ENCODE data around the gene PSMD12. TPM values are rescaled to one million over a fixed set of nuclear protein-coding genes. Genes with fewer than 3 reads are reported as not detected.
"Not testable (repeated sequence)": the region's sequence is repeated elsewhere in the genome, so short reads cannot be mapped to it uniquely, and the experiment has no call there.

The PSMD12 gene
- total RNA-seq, 2 experiments from 2014 or later, result 94.0 to 98.6 TPM

DNA sequence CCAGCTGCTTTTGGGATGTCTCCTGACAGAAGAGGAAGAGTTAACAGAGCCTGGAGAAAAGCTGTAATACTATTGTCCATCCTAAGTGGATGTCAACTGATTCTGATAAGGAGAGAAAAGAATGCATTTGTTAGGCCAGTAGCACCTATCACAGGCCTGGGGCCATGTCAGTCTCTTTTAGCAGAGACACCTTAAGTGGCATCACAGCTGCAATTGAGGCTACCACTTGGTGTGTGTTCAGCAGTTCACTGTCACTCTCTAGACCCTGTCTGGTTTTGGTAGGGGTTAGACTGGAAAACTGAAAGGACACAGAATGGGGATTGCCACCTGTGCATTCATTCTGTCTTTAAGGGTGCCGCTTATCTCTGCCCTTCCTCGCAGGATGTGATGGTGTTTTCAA is 42.0 kb downstream of the PSMD12 start:
- Mint-ChIP-seq H3K4me3 (no peak overlapping the region), H3K27me3 (no peaks in the 10 kb centered on the region), H3K36me3 (no peaks in the 10 kb centered on the region), H3K9me3 (no peaks in the 10 kb centered on the region), H3K4me1 (ENCODE audit: low read depth) (no peaks in the 10 kb centered on the region), H3K27ac (no peak overlapping the region)
- POLR2A ChIA-PET, result no interaction called here
- no peak for DNase-seq
- intact Hi-C loops (cut with micrococcal nuclease), result no loop called here
- CTCF ChIA-PET, result no interaction called here

DNA sequence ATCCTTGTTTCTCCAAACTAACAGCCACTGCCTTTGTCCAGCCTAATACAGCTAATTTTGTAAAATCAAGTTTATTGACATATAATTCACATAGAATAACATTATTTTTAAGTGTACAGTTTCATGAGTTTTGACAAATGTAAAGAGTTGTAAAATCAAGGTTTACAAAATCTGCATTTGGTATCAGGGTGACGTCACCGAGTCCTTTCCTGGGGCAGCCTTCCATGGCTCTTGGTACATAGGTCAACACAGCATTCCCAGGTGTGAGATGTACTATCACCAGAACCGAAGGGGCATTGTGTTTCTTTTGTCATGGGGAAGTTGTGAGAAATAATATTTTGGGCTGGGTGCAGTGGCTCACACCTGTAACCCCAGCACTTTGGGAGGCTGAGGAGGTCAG is 42.9 kb downstream of the PSMD12 start:
- ChIA-PET CTCF (no interaction called here), POLR2A (no interaction called here)
- no peak overlapping the region for H3K4me3 Mint-ChIP-seq
- H3K36me3 Mint-ChIP-seq, result no peaks in the 10 kb centered on the region
- H3K4me1 Mint-ChIP-seq (ENCODE audit: low read depth), result no peaks in the 10 kb centered on the region
- H3K27me3 Mint-ChIP-seq, result no peaks in the 10 kb centered on the region
- DNase-seq, result no peak
- intact Hi-C loops (cut with micrococcal nuclease), result no loop called here
- H3K27ac Mint-ChIP-seq, result no peak overlapping the region
- no peaks in the 10 kb centered on the region for H3K9me3 Mint-ChIP-seq

DNA sequence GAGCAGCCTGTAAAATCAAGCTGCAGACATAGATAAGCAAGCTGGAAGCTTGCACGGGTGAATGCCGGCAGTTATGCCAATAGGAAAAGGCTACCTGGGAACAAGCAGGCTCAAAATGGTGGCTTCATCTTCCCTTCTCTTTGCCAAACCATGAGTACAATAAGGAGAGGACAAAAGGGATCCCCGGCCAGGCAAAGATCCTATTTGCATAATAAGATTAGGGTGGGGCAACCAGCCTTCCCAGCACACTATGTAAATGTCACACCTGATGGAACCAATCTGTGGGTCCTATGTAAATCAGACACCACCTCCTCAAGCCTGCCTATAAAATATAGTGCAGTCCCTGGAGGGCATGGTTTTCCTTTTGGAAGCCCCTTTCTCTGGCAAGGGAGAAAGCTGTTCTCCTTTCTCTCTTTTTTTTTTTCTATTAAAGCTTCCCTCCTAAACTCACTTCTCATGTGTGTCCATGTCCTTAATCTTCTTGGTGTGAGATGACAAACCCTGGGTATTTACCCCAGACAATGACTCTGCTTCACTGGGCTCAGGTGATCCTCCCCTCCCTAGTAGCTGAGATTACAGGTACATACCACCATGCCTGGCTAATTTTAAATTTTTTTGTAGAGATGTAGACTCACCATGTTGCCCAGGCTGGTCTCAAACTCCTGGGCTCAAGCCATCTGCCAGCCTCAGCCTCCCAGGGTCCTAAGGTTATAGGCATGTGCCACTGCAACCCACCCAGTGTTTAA is 44.2 kb downstream of the PSMD12 start:
- Mint-ChIP-seq H3K4me3 (no peak overlapping the region), H3K27ac (no peak overlapping the region), H3K36me3 (no peaks in the 10 kb centered on the region), H3K9me3 (no peaks in the 10 kb centered on the region), H3K27me3 (no peaks in the 10 kb centered on the region), H3K4me1 (ENCODE audit: low read depth) (no peaks in the 10 kb centered on the region)
- intact Hi-C loops (cut with micrococcal nuclease), result no loop called here
- no peak for DNase-seq
- CTCF ChIA-PET, result no interaction called here
- POLR2A ChIA-PET, result no interaction called here

DNA sequence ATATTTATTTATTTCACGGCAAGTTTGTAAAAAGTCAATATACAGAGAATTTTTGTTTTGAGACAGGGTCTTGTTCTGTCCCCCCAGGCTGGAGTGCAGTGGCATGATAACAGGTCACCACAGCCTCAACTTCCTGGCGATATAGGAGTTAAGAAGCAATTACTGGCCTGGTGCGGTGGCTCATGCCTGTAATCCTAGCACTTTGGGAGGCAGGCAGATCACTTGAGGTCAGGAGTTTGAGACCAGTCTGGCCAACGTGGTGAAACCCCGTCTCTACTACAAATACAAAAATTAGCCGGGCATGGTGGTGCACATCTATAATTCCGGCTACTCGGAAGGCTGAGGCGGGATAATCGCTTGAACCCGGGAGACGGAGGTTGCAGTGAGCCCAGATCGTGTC is 44.9 kb downstream of the PSMD12 start:
- POLR2A ChIA-PET; H3K4me3 Mint-ChIP-seq; H3K4me1 Mint-ChIP-seq (ENCODE audit: low read depth); H3K36me3 Mint-ChIP-seq; H3K27me3 Mint-ChIP-seq; CTCF ChIA-PET; H3K9me3 Mint-ChIP-seq; H3K27ac Mint-ChIP-seq; intact Hi-C loops (cut with micrococcal nuclease); DNase-seq: not testable (repeated sequence)

DNA sequence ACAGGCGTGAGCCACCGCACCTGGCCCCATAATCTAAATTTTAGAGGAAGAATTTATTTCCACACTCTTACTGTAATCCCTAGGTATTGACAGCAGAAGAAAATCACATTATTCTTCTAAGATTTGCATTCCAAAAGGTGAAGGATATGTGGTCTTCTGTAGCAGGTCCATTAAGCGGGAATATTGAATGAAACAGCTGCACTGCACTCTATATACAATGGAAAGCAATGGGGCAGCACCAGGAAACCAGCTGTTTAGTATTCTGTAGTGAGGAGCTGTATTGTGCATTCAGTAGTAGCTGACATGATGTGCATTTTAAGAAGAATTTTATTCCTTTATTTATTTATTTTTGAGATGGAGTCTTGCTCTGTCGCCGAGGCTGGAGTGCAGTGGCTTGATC is 49.6 kb downstream of the PSMD12 start:
- H3K36me3 Mint-ChIP-seq, result no peaks in the 10 kb centered on the region

DNA sequence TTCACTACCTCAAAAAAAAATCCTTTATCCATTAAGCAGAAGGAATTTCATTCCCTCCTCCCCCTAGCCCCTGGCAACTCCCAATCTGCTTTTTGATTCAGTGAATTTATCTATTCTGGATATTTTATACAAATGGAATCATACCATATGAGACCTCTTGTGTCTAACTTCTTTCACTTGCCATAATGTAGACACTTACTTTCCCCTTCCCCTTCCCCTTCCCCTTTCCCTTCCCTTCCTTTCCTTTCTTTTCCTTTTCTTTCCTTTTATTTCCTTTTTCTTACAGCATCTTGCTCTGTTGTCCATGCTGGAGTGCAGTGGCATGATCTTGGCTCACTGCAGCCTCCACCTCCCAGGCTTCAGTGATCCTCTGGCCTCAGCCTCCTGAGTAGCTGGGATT is 50.5 kb downstream of the PSMD12 start:
- no peak overlapping the region for H3K4me3 Mint-ChIP-seq
- no peaks in the 10 kb centered on the region for H3K27me3 Mint-ChIP-seq
- DNase-seq, result no peak
- ChIA-PET POLR2A (no interaction called here), CTCF (no interaction called here)
- no peaks in the 10 kb centered on the region for H3K36me3 Mint-ChIP-seq
- intact Hi-C loops (cut with micrococcal nuclease), result no loop called here
- H3K4me1 Mint-ChIP-seq (ENCODE audit: low read depth), result no peaks in the 10 kb centered on the region
- no peaks in the 10 kb centered on the region for H3K9me3 Mint-ChIP-seq
- no peak overlapping the region for H3K27ac Mint-ChIP-seq

More for the DNA sequence above, 49.6 kb downstream of the PSMD12 start:
- Mint-ChIP-seq H3K27ac (no peak overlapping the region), H3K4me1 (ENCODE audit: low read depth) (no peaks in the 10 kb centered on the region), H3K27me3 (no peaks in the 10 kb centered on the region), H3K4me3 (no peak overlapping the region), H3K9me3 (no peaks in the 10 kb centered on the region)
- ChIA-PET POLR2A (no interaction called here), CTCF (no interaction called here)
- intact Hi-C loops (cut with micrococcal nuclease), result no loop called here
- no peak for DNase-seq

DNA sequence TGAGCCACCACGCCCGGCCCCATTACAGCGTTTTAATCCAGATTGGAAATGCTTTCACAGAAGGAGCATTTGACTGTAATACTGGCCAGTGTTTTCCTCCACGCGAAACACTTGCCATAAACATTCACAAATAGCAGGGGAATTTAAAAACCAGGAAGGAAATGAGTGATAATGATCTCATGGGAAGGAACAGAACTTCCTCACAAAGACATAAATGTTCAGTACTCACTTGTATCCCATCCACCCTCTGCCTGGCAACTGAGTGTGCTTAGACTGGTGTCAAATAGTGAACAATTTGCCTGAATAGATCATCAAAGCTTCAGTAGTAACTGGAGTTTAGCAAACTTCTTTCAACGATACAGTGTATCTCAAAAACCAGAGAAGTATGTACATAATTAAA is 54.1 kb downstream of the PSMD12 start:
- Mint-ChIP-seq H3K9me3 (no peaks in the 10 kb centered on the region), H3K4me3 (no peak overlapping the region), H3K27me3 (no peaks in the 10 kb centered on the region), H3K27ac (no peak overlapping the region), H3K36me3 (no peaks in the 10 kb centered on the region), H3K4me1 (ENCODE audit: low read depth) (no peaks in the 10 kb centered on the region)
- ChIA-PET POLR2A (no interaction called here), CTCF (no interaction called here)
- intact Hi-C loops (cut with micrococcal nuclease), result no loop called here
- no peak for DNase-seq

DNA sequence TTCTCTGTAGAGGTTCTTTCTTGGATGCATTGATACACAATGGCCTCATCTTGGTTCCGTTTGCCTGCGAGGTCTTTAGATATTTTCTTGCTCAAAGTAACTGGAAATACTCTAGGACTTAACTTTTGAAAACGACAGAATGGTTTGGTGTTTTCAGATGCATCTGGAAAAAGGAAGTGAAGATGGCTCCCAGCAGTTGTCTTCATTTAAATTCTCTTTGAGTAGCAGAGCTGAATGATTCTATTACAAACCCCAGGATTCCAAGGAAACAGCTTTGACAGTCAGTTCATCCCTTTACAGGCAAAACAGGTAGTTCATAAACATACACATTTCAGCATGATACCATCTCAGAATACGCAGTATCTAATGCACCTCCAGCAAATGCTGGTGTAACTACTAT is 54.8 kb downstream of the PSMD12 start:
- ChIA-PET POLR2A (interaction anchor here (0.5 kb wide), 1 partner anchor 402 kb away, joined by 6 read pairs; no protein-coding TSS in a partner anchor), CTCF (interaction anchor here (1.3 kb wide), 1 partner anchor 111 kb away, joined by 3 read pairs; no protein-coding TSS in a partner anchor)
- H3K4me3 Mint-ChIP-seq, result no peak overlapping the region
- no peaks in the 10 kb centered on the region for H3K27me3 Mint-ChIP-seq
- H3K4me1 Mint-ChIP-seq (ENCODE audit: low read depth), result no peaks in the 10 kb centered on the region
- no peaks in the 10 kb centered on the region for H3K9me3 Mint-ChIP-seq
- H3K27ac Mint-ChIP-seq, result no peak overlapping the region
- no peaks in the 10 kb centered on the region for H3K36me3 Mint-ChIP-seq
- DNase-seq, result no peak
- intact Hi-C loops (cut with micrococcal nuclease), result no loop called here

DNA sequence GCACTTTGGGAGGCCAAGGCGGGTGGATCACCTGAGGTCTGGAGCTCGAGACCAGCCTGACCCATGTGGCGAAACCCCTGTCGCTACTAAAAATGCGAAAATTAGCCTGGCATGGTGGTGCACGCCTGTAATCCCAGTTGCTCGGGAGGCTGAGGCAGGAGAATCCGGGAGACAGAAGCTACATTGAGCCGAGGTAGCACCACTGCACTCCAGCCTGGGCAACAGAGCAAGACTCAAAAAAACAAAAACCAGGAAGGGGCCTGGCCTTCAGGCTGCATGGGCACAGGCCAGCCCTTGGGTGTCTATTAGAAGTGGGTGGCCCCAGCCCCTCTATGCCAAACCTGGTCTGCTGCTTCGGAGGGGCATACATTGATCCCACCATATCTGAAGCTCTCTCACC is 56.0 kb downstream of the PSMD12 start:
- intact Hi-C loops (cut with micrococcal nuclease), result no loop called here
- POLR2A ChIA-PET, result no interaction called here
- no peak overlapping the region for H3K4me3 Mint-ChIP-seq
- DNase-seq, result no peak
- no peaks in the 10 kb centered on the region for H3K4me1 Mint-ChIP-seq (ENCODE audit: low read depth)
- H3K36me3 Mint-ChIP-seq, result no peaks in the 10 kb centered on the region
- H3K27ac Mint-ChIP-seq, result no peak overlapping the region
- CTCF ChIA-PET, result interaction anchor here (0.6 to 1.6 kb wide), 3 partner anchors 29 to 110 kb away, joined by 3 read pairs; no protein-coding TSS in a partner anchor
- no peaks in the 10 kb centered on the region for H3K27me3 Mint-ChIP-seq
- no peaks in the 10 kb centered on the region for H3K9me3 Mint-ChIP-seq

DNA sequence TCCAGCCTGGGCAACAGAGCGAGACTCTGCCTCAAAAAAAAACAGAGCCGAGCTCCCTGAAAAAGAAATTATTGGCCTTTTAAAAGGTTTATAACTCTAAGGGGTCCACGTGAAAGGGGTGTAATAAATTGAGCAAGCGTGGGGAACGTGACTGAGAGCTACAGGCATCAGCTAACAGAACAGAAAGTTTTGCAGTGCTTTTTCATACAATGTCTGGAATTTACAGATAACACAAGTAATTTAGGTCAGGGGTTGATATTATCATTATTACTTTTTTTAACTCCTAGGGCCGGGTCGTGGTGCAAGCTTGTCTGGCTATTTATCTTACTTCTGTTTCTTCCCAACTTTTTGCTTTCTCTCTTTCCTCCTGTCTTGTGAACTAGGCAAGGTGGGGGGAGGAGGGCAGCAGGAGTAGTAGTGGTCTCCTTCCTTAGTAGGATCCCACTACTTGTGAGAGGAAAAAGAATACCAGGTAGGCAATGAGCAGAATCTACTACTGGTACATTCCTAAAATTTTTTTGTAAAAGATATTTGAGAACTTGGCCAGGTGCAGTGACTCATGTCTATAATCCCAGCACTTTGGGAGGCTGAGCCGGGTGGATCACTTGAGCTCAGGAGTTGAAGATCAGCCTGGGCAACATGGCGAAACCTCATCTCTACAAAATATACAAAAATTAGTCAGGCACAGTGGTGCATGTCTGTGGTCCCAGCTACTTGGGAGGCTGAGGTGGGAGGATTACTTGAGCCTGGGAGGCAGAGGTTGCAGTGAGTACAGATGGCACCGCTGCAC is 60.7 kb downstream of the PSMD12 start:
- H3K27ac Mint-ChIP-seq; intact Hi-C loops (cut with micrococcal nuclease); POLR2A ChIA-PET; H3K36me3 Mint-ChIP-seq; DNase-seq; CTCF ChIA-PET; H3K4me3 Mint-ChIP-seq; H3K9me3 Mint-ChIP-seq; H3K27me3 Mint-ChIP-seq; H3K4me1 Mint-ChIP-seq (ENCODE audit: low read depth): not testable (repeated sequence)

DNA sequence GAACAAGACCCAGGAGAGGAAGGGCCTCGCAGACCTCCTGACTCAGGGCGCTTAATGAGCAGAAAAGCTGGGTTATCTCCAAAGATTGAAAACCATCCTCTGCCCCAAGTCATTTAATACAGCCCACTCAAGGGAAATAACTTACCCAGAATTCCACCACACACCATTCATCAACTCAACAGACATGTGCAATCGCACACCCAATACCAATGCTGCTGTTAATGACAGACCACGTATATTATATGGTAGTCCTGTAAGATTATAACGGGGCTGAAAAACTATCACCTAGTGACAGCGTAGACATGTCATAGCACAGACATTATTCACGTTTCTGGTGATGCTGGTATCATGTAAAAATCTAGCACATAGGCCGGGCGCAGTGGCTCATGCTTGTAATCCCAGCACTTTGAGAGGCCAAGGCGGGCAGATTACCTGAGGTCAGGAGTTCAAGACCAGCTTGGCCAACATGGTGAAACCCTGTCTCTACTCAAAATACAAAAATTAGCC is 68.9 kb downstream of the PSMD12 start:
- CTCF ChIA-PET, result no interaction called here
- Mint-ChIP-seq H3K4me1 (ENCODE audit: low read depth) (no peaks in the 10 kb centered on the region), H3K36me3 (no peaks in the 10 kb centered on the region), H3K27me3 (no peaks in the 10 kb centered on the region), H3K9me3 (no peaks in the 10 kb centered on the region), H3K4me3 (no peak overlapping the region), H3K27ac (no peak overlapping the region)
- POLR2A ChIA-PET, result no interaction called here
- intact Hi-C loops (cut with micrococcal nuclease), result no loop called here
- DNase-seq, result no peak

DNA sequence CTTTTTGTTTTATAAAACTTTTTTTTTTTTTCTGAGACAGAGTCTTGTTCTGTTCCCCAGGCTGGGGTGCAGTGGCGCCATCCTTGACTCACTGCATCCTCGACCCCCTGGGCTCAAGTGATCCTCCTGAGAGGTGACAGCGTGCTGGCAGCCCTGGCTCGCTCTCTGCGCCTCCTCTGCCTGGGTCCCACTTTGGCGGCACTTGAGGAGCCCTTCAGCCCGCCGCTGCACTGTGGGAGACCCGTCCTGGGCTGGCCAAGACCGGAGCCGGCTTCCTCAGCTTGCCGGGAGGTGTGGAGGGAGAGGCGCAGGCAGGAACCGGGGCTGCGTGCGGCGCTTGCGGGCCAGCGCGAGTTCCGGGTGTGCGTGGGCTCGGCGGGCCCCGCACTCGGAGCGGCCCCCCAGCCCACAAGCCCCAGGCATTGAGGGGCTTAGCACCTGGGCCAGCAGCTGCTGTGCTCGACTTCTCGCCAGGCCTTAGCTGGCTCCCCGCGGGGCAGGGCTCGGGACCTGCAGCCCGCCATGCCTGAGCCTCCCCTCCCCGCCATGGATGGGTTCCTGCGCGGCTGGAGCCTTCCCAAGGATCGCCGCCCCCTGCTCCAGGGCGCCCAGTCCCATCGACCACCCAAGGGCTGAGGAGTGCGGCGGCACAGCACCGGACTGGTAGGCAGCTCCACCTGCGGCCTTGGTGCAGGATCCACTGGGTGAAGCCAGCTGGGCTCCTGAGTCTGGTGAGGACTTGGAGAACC is 71.8 kb downstream of the PSMD12 start:
- Mint-ChIP-seq H3K27me3 (no peaks in the 10 kb centered on the region), H3K9me3 (no peaks in the 10 kb centered on the region), H3K4me1 (ENCODE audit: low read depth) (no peaks in the 10 kb centered on the region), H3K27ac (no peak overlapping the region), H3K4me3 (no peak overlapping the region), H3K36me3 (no peaks in the 10 kb centered on the region)
- intact Hi-C loops (cut with micrococcal nuclease), result no loop called here
- POLR2A ChIA-PET, result no interaction called here
- CTCF ChIA-PET, result interaction anchor here (0.6 to 9.7 kb wide), 10 partner anchors 11 to 167 kb away, joined by 3 to 96 read pairs (median 3); no protein-coding TSS in a partner anchor
- no peak for DNase-seq
